GM18868 (cell line): ENCODE results near the gene GALM.
"Not testable (repeated sequence)": the region's sequence is repeated elsewhere in the genome, so short reads cannot be mapped to it uniquely, and the experiment has no call there.

ENCODE experiments used
- ATAC-seq: cut with Tn5 transposase; IDR thresholded peaks from one replicate; pipeline ENCODE4 v1.9.1; 2021; ENCODE audit warnings: mild to moderate bottlenecking, moderate library complexity; ENCODE audit not compliant: unreplicated experiment

GALM gene

GRCh38 chr2:38708900-38709566 is 43.1 kb downstream of the GALM start:
- no peak for ATAC-seq

GRCh38 chr2:38709567-38710194 is 43.8 kb downstream of the GALM start:
- ATAC-seq: no peak

GRCh38 chr2:38711558-38711957 is 45.6 kb downstream of the GALM start:
- no peak for ATAC-seq

- ATAC-seq: no peak
These were observed 46.5 kb downstream of the GALM start for GRCh38 chr2:38712413-38712812.

- ATAC-seq: no peak
These were observed 47.0 kb downstream of the GALM start for GRCh38 chr2:38712871-38713270.

GRCh38 chr2:38713338-38713737 is 47.4 kb downstream of the GALM start:
- no peak for ATAC-seq

GRCh38 chr2:38714941-38715340 is 49.0 kb downstream of the GALM start:
- not testable (repeated sequence) for ATAC-seq

- ATAC-seq: no peak
These were observed 50.3 kb downstream of the GALM start for GRCh38 chr2:38716185-38716584.

GRCh38 chr2:38718601-38719000 is 52.7 kb downstream of the GALM start:
- no peak for ATAC-seq

GRCh38 chr2:38719706-38720105 is 53.8 kb downstream of the GALM start:
- ATAC-seq: no peak

GRCh38 chr2:38720613-38721241 is 54.8 kb downstream of the GALM start:
- ATAC-seq: no peak

- peak; percentile 62 for ATAC-seq
These were observed 56.6 kb downstream of the GALM start for GRCh38 chr2:38722271-38723061.

GRCh38 chr2:38723173-38723572 is 57.3 kb downstream of the GALM start:
- ATAC-seq: peak; percentile 50

GRCh38 chr2:38727661-38728060 is 61.7 kb downstream of the GALM start:
- ATAC-seq: no peak

GRCh38 chr2:38728694-38729093 is 62.8 kb downstream of the GALM start:
- no peak for ATAC-seq

GRCh38 chr2:38731090-38731489 is 65.2 kb downstream of the GALM start:
- no peak for ATAC-seq

- ATAC-seq: no peak
These were observed 65.8 kb downstream of the GALM start for GRCh38 chr2:38731684-38732221.

GRCh38 chr2:38733300-38733971 is 67.5 kb downstream of the GALM start:
- ATAC-seq: no peak

GRCh38 chr2:38734299-38735058 is 68.6 kb downstream of the GALM start:
- no peak for ATAC-seq

- ATAC-seq: no peak
These were observed 70.0 kb downstream of the GALM start for GRCh38 chr2:38735999-38736320.
